AG09319 (cell line): ENCODE measurements around the gene RDH13.
"Not testable (repeated sequence)": the region's sequence is repeated elsewhere in the genome, so short reads cannot be mapped to it uniquely, and the experiment has no call there.

Source experiments
- DNase-seq: peaks from one replicate; pipeline ENCODE4 v3.0.0-alpha.2; 2010; ENCODE audit warnings: low read depth; ENCODE audit errors: extremely low read depth
- TF ChIP-seq, protein P1 (sequence below): IDR thresholded peaks from 2 replicates; pipeline ENCODE4 v1.5.1; 2011; ENCODE audit warnings: low read depth, mild to moderate bottlenecking, inconsistent platforms, low read length, moderate library complexity

Gene RDH13

DNA sequence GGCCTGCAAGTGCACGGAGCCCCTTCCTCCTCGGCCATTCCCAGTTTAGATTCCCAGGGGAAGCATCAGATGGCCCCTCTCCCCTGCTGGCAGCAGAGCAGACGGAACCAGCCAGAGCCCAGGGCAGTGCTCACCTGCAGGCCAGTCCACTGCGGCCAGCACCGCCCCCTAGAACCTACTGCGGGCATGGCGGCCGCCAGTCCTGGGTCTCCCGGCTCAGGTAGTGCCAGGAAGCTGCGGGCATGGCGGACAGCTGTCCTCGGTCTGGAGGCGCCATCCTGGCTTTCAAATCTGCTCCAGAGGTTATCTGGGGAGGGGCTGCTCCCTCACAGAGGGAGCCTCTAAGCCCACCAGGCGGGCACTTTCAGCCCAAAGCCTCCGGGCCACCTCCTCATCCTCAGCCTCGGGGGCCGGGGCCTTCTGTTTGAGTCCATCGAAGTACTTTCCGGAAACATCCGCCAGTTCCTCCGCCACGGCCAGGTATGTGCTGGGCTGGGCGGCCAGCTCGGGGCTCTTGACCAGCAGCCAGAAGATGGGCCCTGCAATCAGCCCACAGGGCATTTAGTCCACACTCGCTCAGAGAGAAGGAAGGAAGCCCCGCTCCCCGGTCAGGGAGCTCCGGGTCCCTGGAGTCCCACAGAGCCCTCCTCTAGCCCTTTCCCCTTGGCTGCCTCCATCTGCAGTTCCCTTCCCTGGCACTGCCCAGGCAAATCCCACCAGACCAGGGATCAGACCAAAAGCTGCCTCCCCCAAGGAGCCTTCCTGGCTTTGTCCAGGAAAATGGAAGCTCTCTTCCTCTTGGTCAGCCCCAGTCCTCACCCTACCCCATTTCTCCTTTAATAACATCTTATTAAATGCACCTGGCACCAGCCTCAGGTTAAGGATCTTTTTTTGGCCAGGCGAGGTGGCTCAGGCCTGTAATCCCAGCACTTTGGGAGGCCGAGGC is 17.9 kb downstream of the RDH13 start:
- no peak for DNase-seq
- TF ChIP-seq, protein P1, sequence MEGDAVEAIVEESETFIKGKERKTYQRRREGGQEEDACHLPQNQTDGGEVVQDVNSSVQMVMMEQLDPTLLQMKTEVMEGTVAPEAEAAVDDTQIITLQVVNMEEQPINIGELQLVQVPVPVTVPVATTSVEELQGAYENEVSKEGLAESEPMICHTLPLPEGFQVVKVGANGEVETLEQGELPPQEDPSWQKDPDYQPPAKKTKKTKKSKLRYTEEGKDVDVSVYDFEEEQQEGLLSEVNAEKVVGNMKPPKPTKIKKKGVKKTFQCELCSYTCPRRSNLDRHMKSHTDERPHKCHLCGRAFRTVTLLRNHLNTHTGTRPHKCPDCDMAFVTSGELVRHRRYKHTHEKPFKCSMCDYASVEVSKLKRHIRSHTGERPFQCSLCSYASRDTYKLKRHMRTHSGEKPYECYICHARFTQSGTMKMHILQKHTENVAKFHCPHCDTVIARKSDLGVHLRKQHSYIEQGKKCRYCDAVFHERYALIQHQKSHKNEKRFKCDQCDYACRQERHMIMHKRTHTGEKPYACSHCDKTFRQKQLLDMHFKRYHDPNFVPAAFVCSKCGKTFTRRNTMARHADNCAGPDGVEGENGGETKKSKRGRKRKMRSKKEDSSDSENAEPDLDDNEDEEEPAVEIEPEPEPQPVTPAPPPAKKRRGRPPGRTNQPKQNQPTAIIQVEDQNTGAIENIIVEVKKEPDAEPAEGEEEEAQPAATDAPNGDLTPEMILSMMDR = no peak

GRCh38 chr19:55044286-55044685 is 18.7 kb downstream of the RDH13 start:
- no peak for DNase-seq
- TF ChIP-seq, protein P1 = no peak

DNA sequence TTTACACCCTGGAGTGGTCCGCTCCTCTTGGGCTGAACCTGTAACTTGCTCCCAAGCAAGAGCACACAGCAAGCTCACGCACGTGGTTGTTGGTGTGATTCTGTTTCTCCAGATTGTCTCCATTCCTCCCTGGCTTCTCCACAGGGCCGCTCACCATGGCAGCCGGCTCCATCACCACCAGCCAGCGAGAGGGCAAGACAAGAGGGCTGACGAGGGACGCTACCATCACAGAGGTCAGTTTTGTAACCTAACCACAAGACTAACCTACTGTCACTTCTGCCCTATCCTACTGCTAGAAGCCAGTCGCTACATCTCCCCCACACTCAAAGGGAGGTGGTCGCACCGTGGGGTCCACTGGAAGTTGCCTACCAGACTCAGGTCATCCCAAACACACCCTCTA is 20.3 kb downstream of the RDH13 start:
- TF ChIP-seq, protein P1 = no peak
- no peak for DNase-seq

DNA sequence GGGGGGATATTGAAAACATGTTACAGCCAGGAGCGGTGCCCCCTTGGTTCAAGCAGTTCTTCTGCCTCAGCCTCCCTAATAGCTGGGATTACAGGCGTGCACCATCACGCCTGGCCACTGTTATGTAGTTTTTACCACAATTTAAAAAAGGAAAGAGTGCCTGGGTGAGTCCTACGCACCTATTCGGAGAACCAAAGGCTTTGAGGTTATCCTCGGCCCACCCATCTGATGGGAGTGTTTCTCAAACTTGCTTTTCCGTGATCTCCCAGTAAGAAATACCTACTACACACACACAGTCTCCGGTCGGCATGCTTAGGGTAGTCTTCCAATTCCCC is 20.6 kb downstream of the RDH13 start:
- no peak for DNase-seq
- TF ChIP-seq, protein P1 = no peak

DNA sequence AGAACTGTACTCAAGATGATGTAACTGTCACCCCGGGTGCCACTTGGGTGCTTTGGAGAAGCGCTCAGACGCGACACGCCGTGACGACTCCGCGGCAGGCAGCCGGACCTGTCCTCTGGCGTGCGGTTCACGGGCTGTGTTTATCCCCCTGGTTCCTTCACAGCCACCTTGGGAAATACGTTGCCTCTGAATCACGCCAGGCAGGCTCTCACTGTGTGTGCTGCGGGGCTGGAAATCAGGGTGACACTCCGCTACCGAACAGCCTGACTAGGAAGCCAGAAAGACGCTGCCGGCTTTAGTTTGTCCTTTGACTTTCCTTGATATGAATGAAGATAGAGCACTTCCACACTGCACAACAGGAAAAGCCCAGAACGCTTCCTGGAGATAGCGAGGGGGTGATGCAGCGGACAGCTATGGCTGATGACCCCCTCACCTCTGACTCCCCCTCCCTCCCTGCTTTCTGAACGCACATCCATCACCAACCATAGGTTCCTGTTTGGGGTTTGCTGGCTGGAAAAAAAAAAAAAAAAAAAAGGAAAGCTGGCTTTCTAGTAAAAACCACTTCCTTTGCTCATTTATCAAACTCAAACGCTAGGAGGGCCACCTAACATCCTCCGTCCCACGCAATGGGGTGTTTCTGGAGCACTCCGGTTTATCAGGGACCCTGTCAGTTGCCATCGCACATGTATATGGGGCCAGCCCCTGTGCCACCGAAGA is 21.2 kb downstream of the RDH13 start:
- TF ChIP-seq, protein P1 = no peak
- DNase-seq = no peak

DNA sequence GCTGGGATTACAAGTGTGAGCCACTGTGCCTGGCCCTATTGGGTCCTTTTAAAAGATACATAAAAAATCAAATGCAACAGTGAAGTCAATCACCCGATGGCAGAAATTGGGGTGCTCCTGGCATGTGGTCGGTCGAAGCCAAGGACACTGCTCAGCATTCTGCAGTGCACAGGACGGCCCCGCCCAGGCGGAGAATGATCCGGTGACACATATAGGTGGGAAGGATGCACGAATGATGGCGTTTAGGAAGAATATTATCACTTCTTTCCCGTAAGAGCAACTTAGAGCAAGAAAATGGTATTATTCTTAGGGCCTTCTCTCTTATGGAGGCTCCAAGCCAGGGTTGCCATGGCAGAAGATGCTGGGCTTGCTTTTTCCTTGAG is 21.7 kb downstream of the RDH13 start:
- TF ChIP-seq, protein P1 = no peak
- DNase-seq = no peak

DNA sequence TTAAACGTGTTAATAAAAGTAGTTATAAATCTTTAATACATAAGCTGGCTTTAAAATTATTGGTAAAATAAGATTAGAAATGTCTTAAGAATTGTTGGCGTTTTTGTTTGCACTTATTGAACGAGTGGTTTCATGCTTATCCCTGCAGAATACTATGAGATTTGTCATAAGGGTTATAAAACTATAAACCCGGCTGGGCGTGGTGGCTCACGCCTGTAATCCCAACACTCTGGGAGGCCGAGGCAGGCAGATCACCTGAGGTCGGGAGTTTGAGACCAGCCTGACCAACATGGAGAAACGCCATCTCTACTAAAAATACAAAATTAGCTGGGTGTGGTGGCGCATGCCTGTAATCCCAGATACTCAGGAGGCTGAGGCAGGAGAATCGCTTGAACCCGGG is 22.3 kb downstream of the RDH13 start:
- DNase-seq = not testable (repeated sequence)

- DNase-seq = not testable (repeated sequence)
Observed at GRCh38 chr19:55037603-55038002, 25.3 kb downstream of the RDH13 start.
